Upper lobe of right lung (tissue), 1 donor: Measurements from ENCODE around the gene MGLL. TPM values are rescaled to one million over a fixed set of nuclear protein-coding genes. Genes with fewer than 3 reads are reported as not detected.

Experiments
- ATAC-seq: fragments of 200-7000 bp; cut with Tn5 transposase; one replicate; pipeline ENCODE4 v1.9.1; 2020; ENCODE audit warnings: mild to moderate bottlenecking, moderate library complexity
- DNase-seq: peaks from one replicate; pipeline ENCODE4 v3.0.0-alpha.2; 2020
- H3K27ac ChIP-seq: fragments of 200-600 bp; one replicate; pipeline ENCODE4 v1.8.0; 2022
- H3K27me3 ChIP-seq: fragments of 200-600 bp; one replicate; pipeline ENCODE4 v1.8.0; 2022; ENCODE audit warnings: mild to moderate bottlenecking
- H3K36me3 ChIP-seq: fragments of 200-600 bp; one replicate; pipeline ENCODE4 v1.8.0; 2022
- H3K4me1 ChIP-seq: fragments of 200-600 bp; one replicate; pipeline ENCODE4 v1.8.0; 2022
- H3K4me3 ChIP-seq: fragments of 200-600 bp; one replicate; pipeline ENCODE4 v1.8.0; 2022; ENCODE audit warnings: mild to moderate bottlenecking
- H3K9me3 ChIP-seq: fragments of 200-600 bp; one replicate; pipeline ENCODE4 v1.8.0; 2022
- intact Hi-C: fragments of 100-400 bp; cut with DNase I; formaldehyde crosslinking; loops from one replicate; pipeline ENCODE4 v1.11.0; 2022
- total RNA-seq: library from RNA; stranded (reverse); fragmentation: NEBNext Ultra II Directional; extraction: Animal tissue kit (Norgen Biotek cat#: 25700); gene quantifications from one replicate; pipeline ENCODE4 v1.2.1, GENCODE V29; 2021
- TF ChIP-seq, protein P1 (sequence below): fragments of 200-600 bp; IDR thresholded peaks from one replicate; pipeline ENCODE4 v1.8.0; 2022; ENCODE audit warnings: antibody characterized with exemption
- donor health status: DM: no; HTN: yes; CAD: no; lungs with severe emphysema.

MGLL gene
- total RNA-seq, 1 donor from 2014 or later, result 194 TPM

DNA sequence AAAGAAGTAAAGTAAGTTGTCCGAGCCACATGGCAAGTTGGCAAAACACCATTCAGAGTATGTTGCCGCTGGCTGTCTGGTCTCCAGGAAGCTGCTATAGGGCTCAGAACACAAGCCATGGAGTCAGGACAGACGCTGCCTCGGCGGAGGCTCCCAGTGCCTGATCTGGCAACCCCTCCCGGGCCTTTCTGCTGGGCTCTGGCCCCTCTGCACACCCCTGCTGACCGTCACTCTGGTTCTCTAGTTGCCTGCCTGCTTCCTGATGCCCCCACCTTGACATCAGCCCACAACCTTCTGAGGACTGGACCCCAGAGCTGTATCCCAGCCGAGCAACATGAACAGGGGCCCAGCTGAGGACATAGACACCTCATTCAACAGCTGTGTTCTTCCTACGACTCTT is 39.1 kb downstream of the MGLL start:
- H3K36me3 ChIP-seq, result no peaks in the 10 kb centered on the region
- no peak overlapping the region for H3K4me3 ChIP-seq
- H3K4me1 ChIP-seq, result peaks cover 63% of the 10 kb centered on the region
- no peak overlapping the region for H3K27ac ChIP-seq
- H3K9me3 ChIP-seq, result no peaks in the 10 kb centered on the region
- intact Hi-C loops, result no loop called here
- DNase-seq, result peak; percentile 40
- TF ChIP-seq, protein P1, sequence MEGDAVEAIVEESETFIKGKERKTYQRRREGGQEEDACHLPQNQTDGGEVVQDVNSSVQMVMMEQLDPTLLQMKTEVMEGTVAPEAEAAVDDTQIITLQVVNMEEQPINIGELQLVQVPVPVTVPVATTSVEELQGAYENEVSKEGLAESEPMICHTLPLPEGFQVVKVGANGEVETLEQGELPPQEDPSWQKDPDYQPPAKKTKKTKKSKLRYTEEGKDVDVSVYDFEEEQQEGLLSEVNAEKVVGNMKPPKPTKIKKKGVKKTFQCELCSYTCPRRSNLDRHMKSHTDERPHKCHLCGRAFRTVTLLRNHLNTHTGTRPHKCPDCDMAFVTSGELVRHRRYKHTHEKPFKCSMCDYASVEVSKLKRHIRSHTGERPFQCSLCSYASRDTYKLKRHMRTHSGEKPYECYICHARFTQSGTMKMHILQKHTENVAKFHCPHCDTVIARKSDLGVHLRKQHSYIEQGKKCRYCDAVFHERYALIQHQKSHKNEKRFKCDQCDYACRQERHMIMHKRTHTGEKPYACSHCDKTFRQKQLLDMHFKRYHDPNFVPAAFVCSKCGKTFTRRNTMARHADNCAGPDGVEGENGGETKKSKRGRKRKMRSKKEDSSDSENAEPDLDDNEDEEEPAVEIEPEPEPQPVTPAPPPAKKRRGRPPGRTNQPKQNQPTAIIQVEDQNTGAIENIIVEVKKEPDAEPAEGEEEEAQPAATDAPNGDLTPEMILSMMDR, result no peak
- ATAC-seq, result no peak
- H3K27me3 ChIP-seq, result no peaks in the 10 kb centered on the region

GRCh38 chr3:127781411-127782001 is 40.8 kb downstream of the MGLL start:
- TF ChIP-seq, protein P1, result no peak
- peaks cover 54% of the 10 kb centered on the region for H3K4me1 ChIP-seq
- DNase-seq, result no peak
- H3K4me3 ChIP-seq, result no peak overlapping the region
- no peaks in the 10 kb centered on the region for H3K9me3 ChIP-seq
- no peak for ATAC-seq
- no peaks in the 10 kb centered on the region for H3K36me3 ChIP-seq
- no peaks in the 10 kb centered on the region for H3K27me3 ChIP-seq
- peak overlapping the region; percentile 12 for H3K27ac ChIP-seq
- intact Hi-C loops, result no loop called here

GRCh38 chr3:127780536-127781400 is 41.5 kb downstream of the MGLL start:
- Histone ChIP-seq H3K9me3 (no peaks in the 10 kb centered on the region), H3K27ac (peak overlapping the region; percentile 45), H3K27me3 (no peaks in the 10 kb centered on the region), H3K4me1 (peaks cover 54% of the 10 kb centered on the region), H3K36me3 (no peaks in the 10 kb centered on the region), H3K4me3 (no peak overlapping the region)
- no peak for DNase-seq
- intact Hi-C loops, result no loop called here
- no peak for ATAC-seq
- TF ChIP-seq, protein P1, result no peak

DNA sequence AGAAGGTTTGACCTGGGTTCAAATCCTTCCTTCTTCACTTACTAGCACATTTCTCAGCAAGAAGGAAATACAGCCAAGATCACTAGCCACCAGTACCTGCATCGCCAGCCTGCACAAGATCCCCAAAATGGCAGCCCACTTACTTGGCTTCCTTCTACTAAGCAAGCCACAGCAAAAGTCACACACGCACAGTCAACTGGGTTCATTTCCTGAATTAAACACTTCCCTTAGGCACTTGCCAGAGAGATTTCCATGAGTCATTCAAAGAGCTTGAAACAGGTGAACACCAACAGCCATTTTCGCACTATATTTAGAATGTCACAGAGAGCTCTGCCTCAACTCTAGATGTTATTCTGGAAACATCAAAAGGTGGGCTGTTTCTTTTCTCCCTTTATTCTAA is 42.6 kb downstream of the MGLL start:
- Histone ChIP-seq H3K4me3 (no peak overlapping the region), H3K27ac (peak overlapping the region; percentile 30), H3K36me3 (no peaks in the 10 kb centered on the region), H3K27me3 (no peaks in the 10 kb centered on the region), H3K4me1 (peaks cover 54% of the 10 kb centered on the region), H3K9me3 (no peaks in the 10 kb centered on the region)
- no peak for DNase-seq
- TF ChIP-seq, protein P1, result no peak
- intact Hi-C loops, result no loop called here
- peak; percentile 51 for ATAC-seq

- DNase-seq (no peak), ATAC-seq (no peak)
- TF ChIP-seq, protein P1, result no peak
- H3K4me1 ChIP-seq, result peaks cover 50% of the 10 kb centered on the region
- no peaks in the 10 kb centered on the region for H3K36me3 ChIP-seq
- H3K9me3 ChIP-seq, result no peaks in the 10 kb centered on the region
- H3K27me3 ChIP-seq, result no peaks in the 10 kb centered on the region
- H3K4me3 ChIP-seq, result no peak overlapping the region
- H3K27ac ChIP-seq, result no peak overlapping the region
- intact Hi-C loops, result no loop called here
Measured at GRCh38 chr3:127777921-127778656, 44.2 kb downstream of the MGLL start.
